Loucy (cell line): ENCODE data around the gene TAP2.

Experiments
- H2AFZ ChIP-seq: fragments of 200-600 bp; sonication (generic); 2 replicates; pipeline ENCODE4 v1.6.0; 2016; ENCODE audit warnings: antibody characterized with exemption, mild to moderate bottlenecking, low read length, moderate library complexity
- H3F3A ChIP-seq: fragments of 200-600 bp; 2 replicates; pipeline ENCODE4 v1.6.0; 2016; ENCODE audit warnings: antibody characterized with exemption, low read depth, mild to moderate bottlenecking
- H3K27me3 ChIP-seq: fragments of 200-600 bp; sonication (generic); 2 replicates; pipeline ENCODE4 v1.6.1; 2014; ENCODE audit warnings: low read length, mild to moderate bottlenecking; ENCODE audit not compliant: insufficient read depth, poor library complexity, severe bottlenecking
- H3K36me3 ChIP-seq: fragments of 200-600 bp; sonication (generic); 2 replicates; pipeline ENCODE4 v1.6.1; 2016; ENCODE audit warnings: low read length; ENCODE audit not compliant: insufficient read depth
- H3K4me1 ChIP-seq: fragments of 200-600 bp; sonication (generic); 2 replicates; pipeline ENCODE4 v1.5.1; 2014; ENCODE audit warnings: low read length, mild to moderate bottlenecking; ENCODE audit not compliant: insufficient read depth, poor library complexity, severe bottlenecking
- H3K4me2 ChIP-seq: fragments of 200-600 bp; sonication (generic); 2 replicates; pipeline ENCODE4 v1.6.0; 2014; ENCODE audit warnings: antibody characterized with exemption, low read length, low read depth, mild to moderate bottlenecking; ENCODE audit not compliant: poor library complexity, severe bottlenecking
- H3K4me3 ChIP-seq: fragments of 200-600 bp; sonication (generic); 2 replicates; pipeline ENCODE4 v1.5.1; 2014; ENCODE audit warnings: low read length, mild to moderate bottlenecking, mixed read lengths; ENCODE audit not compliant: poor library complexity, severe bottlenecking
- H3K79me2 ChIP-seq: fragments of 200-600 bp; sonication (generic); 2 replicates; pipeline ENCODE4 v1.6.1; 2014; ENCODE audit warnings: low read length; ENCODE audit not compliant: insufficient read depth
- H3K9ac ChIP-seq: fragments of 200-600 bp; sonication (generic); 2 replicates; pipeline ENCODE4 v1.6.0; 2014; ENCODE audit warnings: mild to moderate bottlenecking, low read depth, low read length, moderate library complexity; ENCODE audit not compliant: poor library complexity, severe bottlenecking
- H3K9me2 ChIP-seq: fragments of 200-600 bp; sonication (generic); replicated peaks from 2 replicates; pipeline ENCODE4 v1.6.1; 2016; ENCODE audit warnings: low read depth, low read length, mixed read lengths
- H3K9me3 ChIP-seq: fragments of 200-600 bp; sonication (generic); 2 replicates; pipeline ENCODE4 v1.6.1; 2014; ENCODE audit warnings: mild to moderate bottlenecking, antibody characterized with exemption, low read length, low read depth; ENCODE audit not compliant: insufficient read depth
- H4K20me1 ChIP-seq: fragments of 200-600 bp; sonication (generic); 2 replicates; pipeline ENCODE4 v1.6.0; 2014; ENCODE audit warnings: antibody characterized with exemption, low read length, mild to moderate bottlenecking; ENCODE audit not compliant: insufficient read depth, poor library complexity, severe bottlenecking
- CTCF ChIP-seq: fragments of 200-600 bp; sonication (generic); conservative IDR thresholded peaks from 2 replicates; pipeline ENCODE4 v1.5.1; 2014; ENCODE audit warnings: mild to moderate bottlenecking, antibody characterized with exemption, low read length
- EZH2phosphoT487 ChIP-seq: fragments of 200-600 bp; IDR thresholded peaks from 2 replicates; pipeline ENCODE4 v1.6.1; 2018; ENCODE audit warnings: antibody characterized with exemption, mild to moderate bottlenecking, moderate library complexity, borderline replicate concordance

TAP2 gene

GRCh38 chr6:32815115-32815514 lies 23.4 kb downstream of the TAP2 start:
- Histone ChIP-seq H3K4me2 (no peak overlapping the region), H3F3A (no peaks in the 10 kb centered on the region), H3K79me2 (no peaks in the 10 kb centered on the region), H2AFZ (no peak overlapping the region), H3K4me1 (no peaks in the 10 kb centered on the region), H4K20me1 (no peaks in the 10 kb centered on the region), H3K4me3 (no peak overlapping the region), H3K9me3 (no peaks in the 10 kb centered on the region), H3K36me3 (no peaks in the 10 kb centered on the region), H3K9ac (no peak overlapping the region), H3K27me3 (no peaks in the 10 kb centered on the region), H3K9me2 (no peaks in the 10 kb centered on the region)
- no peak for TF ChIP-seq EZH2phosphoT487
- TF ChIP-seq CTCF, result no peak

GRCh38 chr6:32814145-32814544 lies 24.4 kb downstream of the TAP2 start:
- H3K9me2 ChIP-seq, result no peaks in the 10 kb centered on the region
- no peaks in the 10 kb centered on the region for H3K79me2 ChIP-seq
- H3K9me3 ChIP-seq, result no peaks in the 10 kb centered on the region
- no peaks in the 10 kb centered on the region for H3K36me3 ChIP-seq
- H3F3A ChIP-seq, result no peaks in the 10 kb centered on the region
- H3K4me2 ChIP-seq, result no peak overlapping the region
- H2AFZ ChIP-seq, result no peak overlapping the region
- H3K9ac ChIP-seq, result no peak overlapping the region
- no peak overlapping the region for H3K4me3 ChIP-seq
- TF ChIP-seq CTCF, result no peak
- no peak for TF ChIP-seq EZH2phosphoT487
- H4K20me1 ChIP-seq, result no peaks in the 10 kb centered on the region
- no peaks in the 10 kb centered on the region for H3K4me1 ChIP-seq
- no peaks in the 10 kb centered on the region for H3K27me3 ChIP-seq

DNA sequence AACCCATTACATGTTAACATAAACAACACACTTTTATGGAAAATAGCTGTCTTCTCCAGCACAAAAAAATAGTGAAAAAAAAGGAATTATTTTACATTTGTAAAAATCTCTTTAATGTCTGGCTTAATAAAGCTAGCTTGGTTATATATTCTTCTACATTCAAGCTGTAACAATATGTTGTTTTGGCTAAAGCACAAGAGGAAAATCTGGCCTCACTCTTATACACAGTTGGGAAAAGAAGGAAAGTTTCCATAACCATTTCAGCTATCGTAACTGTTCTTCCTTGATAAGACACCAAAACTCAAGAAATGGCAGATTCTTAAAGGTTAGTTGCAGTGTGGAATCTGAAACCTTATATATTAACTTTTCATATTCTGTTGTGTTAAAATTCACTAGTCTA lies 29.4 kb downstream of the TAP2 start:
- H3K79me2 ChIP-seq, result no peaks in the 10 kb centered on the region
- no peak overlapping the region for H2AFZ ChIP-seq
- peaks cover 8% of the 10 kb centered on the region for H3K27me3 ChIP-seq
- H3F3A ChIP-seq, result no peaks in the 10 kb centered on the region
- H3K9ac ChIP-seq, result no peak overlapping the region
- no peak for TF ChIP-seq CTCF
- TF ChIP-seq EZH2phosphoT487, result no peak
- H3K9me3 ChIP-seq, result no peaks in the 10 kb centered on the region
- H3K4me2 ChIP-seq, result no peak overlapping the region
- H3K9me2 ChIP-seq, result no peaks in the 10 kb centered on the region
- no peak overlapping the region for H3K4me3 ChIP-seq
- H3K36me3 ChIP-seq, result no peaks in the 10 kb centered on the region
- H3K4me1 ChIP-seq, result peaks cover 9% of the 10 kb centered on the region
- no peaks in the 10 kb centered on the region for H4K20me1 ChIP-seq
